GM11168 (cell line): ENCODE results near the gene PRX.
"Not testable (repeated sequence)": the region's sequence is repeated elsewhere in the genome, so short reads cannot be mapped to it uniquely, and the experiment has no call there.

ENCODE experiments used
- in situ Hi-C: fragments of 300-500 bp; cut with MboI; formaldehyde crosslinking; loops from one replicate; pipeline ENCODE4 v1.12.0; 2022; ENCODE audit warnings: low sequenced_read_pairs; ENCODE audit not compliant: unreplicated experiment

PRX gene

GRCh38 chr19:40416918-40417642 lies 3.9 kb upstream of the PRX start:
- in situ Hi-C loops = no loop called here

- in situ Hi-C loops = no loop called here
Measured at GRCh38 chr19:40415768-40416167, 2.6 kb upstream of the PRX start.

DNA sequence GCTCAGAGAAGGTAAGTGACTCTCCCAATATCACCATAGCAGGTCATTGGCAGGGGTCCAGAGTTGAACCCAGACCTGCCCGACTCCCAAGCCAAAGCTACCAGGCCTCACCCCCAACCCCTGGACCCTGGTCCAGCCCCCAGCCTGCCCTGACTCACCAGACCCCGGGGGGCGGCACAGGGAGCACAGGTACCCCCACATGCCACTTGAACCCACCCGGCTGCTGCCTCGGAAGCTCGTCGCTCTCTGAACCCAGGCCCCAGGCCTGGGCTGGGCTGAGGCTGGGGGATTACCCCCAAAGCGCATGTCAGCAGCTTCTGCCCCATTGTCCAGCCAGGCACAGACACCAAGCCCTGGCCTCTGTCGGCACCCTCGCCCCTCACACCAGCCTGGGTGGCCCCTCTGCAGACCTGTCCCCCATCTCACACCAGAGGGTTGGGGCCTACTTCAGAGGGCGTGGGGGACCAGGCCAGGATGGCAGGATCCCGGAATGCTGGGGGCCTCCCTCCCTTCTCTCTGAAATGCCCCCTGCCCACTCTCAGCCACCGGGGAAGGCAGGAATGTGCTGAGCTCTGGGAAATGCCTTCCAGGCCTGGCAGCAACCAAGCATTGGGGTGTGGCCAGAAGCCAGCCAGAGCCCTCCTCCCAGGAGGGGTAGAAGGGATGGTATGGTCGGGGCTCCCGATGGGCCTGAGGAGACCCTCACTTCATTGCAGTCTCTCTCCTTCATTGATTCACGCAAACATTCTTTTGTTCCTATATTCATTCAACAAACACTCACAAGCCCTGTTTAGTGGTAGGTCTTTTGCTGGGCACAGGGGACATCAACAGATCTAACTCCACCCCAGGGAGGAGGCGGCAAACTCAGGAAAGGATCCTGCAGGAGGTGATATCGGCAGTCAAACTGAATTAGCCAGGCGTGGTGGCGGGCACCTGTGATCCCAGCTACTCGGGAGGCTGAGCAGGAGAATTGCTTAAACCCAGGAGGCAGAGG lies 1.7 kb upstream of the PRX start:
- in situ Hi-C loops = no loop called here

GRCh38 chr19:40412866-40413265 lies 312 bp downstream of the PRX start:
- in situ Hi-C loops = no loop called here

DNA sequence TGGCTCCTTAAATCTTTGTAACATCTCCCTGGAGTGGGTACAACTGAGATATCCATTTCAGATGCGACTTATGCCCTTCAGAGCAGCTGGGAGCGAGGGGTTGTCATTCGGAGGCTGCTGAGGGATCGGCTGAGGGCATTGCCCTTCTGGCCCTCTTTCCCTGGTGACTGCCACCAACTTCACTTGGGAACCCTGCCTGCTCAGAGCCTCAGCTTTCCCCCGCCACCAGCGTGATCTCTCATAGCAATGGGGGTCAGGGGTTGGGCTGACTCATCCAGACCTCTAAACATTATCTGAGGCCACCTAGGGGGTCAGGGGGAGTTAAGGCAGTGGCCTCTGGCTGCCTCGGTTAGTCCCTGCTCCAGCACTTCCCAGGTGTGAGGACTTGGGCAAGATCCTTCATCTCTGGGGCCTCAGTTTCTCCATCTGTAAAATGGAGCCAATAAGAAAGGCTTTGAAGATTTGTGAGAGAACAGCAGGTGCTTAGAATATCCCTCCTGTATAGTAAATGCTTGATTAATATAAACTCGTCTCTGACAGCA lies 1.1 kb downstream of the PRX start:
- in situ Hi-C loops = no loop called here

- in situ Hi-C loops = no loop called here
Measured at GRCh38 chr19:40411125-40411842, 1.9 kb downstream of the PRX start.

- in situ Hi-C loops = no loop called here
Measured at GRCh38 chr19:40410030-40410389, 3.2 kb downstream of the PRX start.

- in situ Hi-C loops = not testable (repeated sequence)
Measured at GRCh38 chr19:40408598-40408925, 4.6 kb downstream of the PRX start.

DNA sequence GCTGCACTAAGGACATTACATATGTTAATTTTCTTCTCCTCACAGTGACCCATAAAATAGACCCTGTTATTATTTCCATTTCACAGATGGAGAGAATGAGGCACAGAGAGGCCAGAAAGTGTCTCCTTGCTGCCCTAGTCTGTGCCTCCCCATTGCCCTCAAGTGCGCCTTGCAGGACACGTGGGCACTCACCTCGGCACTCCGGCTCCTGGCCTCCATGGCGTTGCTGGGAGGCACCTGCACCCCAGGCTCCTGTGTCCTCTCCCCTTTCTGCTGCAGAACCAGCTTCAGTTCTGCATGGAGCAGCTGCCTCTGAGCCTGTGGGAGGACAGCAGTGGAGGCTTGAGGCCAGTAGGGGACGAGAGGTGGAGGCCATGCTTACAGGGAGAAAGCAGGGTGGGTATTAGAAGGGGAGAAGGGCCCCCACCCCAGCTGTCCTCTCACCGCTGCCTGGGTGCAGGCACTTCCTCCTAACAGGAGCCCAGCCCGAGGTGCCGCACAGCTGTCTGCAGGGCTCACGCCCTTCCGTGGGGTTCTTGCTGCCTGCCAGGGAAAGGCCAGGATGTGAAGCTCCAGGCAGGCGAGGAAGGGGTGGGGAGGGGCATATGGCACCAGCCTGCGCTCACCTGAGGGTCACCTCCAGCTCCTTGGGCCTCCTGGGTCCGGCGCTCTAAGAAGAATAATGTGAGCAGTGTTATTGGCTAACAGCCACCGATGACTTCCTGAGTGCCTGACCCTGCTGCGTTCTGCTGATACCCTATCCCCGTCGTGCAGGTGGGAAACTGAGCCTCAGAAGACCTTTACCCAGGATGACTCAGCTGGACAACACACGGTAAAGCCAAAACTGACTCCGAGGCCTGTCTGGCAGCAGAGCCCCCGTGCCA lies 5.2 kb downstream of the PRX start:
- in situ Hi-C loops = no loop called here

- in situ Hi-C loops = no loop called here
Measured at GRCh38 chr19:40403262-40403984, 9.8 kb downstream of the PRX start.

DNA sequence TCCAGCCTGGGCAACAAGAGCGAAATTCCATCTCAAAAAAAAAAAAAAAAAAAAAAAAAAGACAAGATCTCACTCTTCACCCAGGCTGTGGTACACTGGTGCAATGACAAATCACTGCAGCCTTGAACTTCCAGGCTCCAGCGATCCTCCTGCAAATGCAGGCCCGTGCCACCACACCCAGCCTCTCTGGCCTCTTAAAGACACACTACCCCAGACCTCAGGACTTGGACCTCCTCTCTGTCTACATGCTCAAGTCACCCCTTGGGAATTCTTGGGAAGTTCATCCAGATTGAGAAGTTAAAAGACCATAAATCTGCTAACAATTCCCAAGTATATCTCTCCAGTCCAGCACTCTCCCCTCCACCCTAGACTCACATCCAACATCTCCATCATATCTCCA lies 12.6 kb downstream of the PRX start:
- in situ Hi-C loops = no loop called here

- in situ Hi-C loops = no loop called here
Measured at GRCh38 chr19:40398417-40399131, 14.6 kb downstream of the PRX start.

DNA sequence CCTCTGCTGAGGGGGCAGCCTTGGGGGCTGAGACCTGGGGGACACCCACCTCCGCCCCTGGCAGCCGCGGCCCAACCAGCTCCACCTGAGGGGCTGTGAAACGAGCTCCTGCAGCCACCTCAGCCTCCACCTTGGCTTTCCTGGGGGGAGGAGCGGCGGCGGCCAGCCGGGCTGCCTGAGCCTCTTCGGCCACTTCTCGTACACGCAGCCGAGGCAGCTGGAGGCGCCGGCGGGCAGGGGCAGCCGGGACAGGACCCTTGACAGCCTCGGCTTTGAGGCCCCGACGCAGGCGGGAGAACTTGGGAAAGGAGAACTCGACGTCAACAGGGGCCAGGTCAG lies 15.6 kb downstream of the PRX start:
- in situ Hi-C loops = no loop called here

DNA sequence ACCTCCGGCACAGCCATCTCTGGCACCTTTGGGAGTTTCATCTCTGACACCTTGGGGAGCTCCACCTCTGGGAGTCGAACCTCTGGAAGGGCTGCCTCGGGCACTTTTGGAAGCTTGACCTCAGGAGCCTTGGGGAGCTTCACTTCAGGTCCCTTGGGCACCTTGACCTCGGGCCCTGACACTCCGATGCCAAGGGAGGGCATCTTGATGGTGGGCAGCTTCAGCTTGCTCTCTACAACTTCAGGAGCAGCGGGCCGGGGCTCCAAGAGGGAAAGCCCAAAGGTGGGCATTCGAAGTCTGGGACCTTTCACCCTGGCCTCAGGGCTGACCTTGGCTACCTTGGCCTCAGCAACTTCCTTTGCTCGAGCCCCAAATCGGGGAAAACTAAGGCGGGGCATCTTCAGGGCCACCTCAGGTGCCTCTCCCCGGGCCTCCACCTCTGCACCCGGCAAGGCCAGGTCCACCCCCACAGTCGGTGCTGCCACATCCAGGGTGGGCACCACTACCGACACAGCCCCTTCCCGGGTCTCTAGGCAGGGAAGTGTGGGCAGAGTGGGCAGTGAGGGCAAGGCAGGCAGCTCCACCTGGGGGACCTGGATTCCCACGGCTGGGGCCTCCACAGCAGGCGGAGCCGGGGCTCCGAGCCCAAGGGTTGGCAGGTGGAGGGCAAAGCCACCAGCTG lies 16.2 kb downstream of the PRX start:
- in situ Hi-C loops = no loop called here

DNA sequence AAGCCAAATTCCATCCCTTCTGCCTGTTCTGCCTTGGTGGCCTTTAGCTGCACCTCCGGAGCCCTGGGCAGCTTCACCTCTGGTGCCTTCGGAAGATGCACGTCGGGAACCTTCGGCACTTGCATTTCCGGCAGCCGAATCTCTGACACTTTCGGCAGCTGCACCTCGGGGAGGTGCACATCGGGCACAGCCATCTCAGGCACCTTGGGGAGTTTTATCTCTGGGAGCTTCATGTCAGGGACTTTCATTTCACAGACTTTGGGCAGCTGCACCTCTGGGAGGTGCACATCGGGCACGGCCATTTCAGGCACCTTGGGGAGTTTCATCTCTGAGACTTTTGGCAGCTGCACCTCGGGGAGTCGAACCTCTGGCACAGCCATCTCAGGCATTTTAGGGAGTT lies 17.2 kb downstream of the PRX start:
- in situ Hi-C loops = no loop called here

DNA sequence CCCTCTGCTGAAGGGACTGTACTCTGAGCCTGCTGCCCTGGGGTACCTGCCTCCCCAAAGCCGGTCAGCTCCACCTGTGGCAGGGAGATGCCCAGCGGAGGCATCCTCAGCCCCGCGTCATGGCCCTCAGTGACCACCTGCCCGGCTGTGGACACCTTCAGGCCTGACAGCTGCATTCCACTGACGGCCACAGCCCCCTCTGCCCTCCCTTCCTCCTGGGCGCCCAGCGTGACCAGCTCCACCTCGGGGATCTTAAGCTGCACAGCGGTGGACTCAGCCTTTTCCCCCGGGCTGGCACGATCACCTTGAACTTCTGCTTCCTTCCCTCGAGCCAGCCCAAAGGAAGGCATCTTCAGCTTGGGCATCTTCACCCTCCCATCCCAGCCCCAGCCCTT lies 18.4 kb downstream of the PRX start:
- in situ Hi-C loops = no loop called here

DNA sequence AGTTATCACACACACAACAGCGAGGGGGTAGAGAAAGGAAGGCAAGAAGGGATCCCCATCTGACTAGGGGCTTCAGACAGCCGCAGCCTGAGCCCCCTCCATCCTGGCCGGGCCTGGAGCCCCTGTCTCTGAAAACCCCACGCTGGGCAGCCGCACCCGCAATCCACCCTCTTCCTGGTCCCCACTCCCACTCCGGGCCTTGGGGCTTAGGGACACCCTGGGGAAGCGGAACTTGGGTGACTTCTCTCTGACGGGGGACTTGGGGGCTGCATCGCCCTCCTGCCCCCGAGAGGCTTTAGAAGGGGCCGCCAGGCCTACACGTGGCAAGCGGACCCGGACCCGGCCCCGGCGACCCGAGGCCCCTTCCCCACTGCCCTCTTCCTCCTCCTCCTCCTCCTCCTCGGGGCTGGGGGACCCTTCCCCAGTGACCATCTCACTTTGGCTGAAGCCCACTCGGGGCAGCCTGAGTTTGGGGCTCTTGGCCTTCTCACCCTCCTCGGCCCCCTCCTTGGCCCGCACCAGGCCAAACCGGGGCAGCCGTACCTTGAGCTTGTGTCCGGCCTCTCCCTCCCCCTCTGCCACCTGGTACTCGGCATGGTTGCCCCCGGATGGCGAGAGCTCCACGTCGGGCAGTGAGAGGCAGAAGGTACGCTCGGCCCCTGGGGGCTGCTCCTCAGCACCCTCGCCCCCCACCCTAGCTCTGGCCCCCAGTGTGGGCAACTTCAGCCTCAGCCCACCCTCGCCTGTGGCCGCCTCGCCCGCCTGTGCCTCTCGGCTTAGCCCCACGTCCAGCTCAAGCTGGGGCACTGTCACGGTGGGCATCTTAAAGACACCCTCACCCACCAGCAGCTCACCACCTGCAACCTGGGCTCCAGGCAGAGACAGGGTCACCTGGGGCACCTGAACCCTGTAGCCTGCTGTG lies 19.0 kb downstream of the PRX start:
- in situ Hi-C loops = no loop called here
